ENCODE measurements around the gene RAB6D. TPM values are rescaled to one million over a fixed set of nuclear protein-coding genes. Genes with fewer than 3 reads are reported as not detected.
"Not testable (repeated sequence)": the region's sequence is repeated elsewhere in the genome, so short reads cannot be mapped to it uniquely, and the experiment has no call there.

RAB6D gene
- total RNA-seq, 1 experiment from 2014 or later = not detected

DNA sequence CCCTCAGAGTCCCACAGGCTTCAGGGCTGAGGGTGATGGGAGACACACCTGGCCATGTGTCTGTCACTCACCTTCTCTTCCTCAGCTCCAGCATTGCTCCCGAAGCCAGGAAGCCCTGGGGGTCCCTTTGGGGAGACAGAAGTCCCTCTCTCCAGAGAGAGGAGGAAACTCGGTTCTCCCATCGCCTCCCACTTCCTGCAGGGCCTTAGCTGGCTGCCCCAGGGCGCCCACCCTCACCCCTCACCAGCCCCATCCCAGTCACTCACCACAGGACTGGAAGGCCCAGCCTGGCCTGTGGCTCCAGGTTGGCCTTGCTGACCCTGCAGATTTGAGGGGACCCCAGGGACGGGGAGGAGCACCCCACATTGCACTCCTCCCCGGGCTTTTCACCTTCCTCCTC, 2.7 kb upstream of the RAB6D start:
- no peak for DNase-seq (ENCODE audit: low read depth)

DNA sequence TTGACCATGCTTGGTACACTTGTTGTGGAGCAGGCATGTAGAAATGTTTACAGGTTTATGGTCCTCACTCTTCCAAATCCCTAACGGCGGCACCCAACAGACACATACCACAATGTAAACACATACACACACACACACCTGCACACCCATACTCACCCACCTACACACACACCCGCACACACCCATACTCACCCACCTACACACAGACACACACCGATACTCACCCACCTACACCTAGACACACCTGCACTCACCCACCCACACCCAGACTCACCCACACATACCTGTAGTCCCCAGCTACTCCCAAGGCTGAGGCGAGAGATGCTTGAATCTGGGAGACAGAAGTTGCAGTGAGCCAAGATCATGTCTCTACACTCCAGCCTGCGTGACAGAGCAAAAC, 1.5 kb upstream of the RAB6D start:
- no peak for DNase-seq (ENCODE audit: low read depth)

DNA sequence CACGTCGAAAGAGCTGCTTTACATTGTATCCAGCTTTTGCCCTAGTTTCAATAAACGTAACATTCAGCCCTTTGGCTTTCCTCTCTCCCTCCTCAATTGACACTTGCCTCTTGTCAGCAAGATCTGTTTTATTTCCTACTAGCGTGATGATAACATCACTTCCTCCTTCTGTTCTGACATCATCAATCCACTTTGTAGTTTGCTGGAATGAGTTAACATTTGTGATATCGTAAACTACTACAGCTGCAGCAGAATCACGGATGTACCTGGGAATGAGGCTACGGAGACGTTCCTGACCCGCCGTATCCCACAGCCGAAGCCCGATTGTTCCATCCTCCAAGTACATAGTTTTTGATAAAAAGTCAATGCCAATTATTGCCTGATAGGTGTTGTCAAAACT, 755 bp downstream of the RAB6D start:
- not testable (repeated sequence) for DNase-seq (ENCODE audit: low read depth)

DNA sequence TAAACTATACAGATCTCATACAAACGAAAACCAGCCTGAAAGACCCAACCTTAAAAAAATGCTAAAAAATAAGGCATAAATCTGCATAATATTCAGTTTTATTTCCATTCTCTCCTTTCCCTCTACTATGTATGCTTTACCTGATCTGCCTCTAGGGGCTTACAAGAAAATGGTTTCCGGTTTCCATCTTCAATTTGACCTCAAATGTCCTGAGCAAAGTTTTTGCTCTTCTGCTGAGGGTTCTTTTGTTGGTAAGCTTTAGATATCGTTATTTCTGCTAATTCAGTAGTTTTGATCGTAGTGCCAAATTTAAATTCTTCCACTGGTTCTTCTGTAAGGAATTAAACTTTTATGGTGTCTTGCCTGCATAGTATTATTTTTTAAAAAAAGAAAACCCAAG, 2.2 kb downstream of the RAB6D start:
- not testable (repeated sequence) for DNase-seq (ENCODE audit: low read depth)

DNA sequence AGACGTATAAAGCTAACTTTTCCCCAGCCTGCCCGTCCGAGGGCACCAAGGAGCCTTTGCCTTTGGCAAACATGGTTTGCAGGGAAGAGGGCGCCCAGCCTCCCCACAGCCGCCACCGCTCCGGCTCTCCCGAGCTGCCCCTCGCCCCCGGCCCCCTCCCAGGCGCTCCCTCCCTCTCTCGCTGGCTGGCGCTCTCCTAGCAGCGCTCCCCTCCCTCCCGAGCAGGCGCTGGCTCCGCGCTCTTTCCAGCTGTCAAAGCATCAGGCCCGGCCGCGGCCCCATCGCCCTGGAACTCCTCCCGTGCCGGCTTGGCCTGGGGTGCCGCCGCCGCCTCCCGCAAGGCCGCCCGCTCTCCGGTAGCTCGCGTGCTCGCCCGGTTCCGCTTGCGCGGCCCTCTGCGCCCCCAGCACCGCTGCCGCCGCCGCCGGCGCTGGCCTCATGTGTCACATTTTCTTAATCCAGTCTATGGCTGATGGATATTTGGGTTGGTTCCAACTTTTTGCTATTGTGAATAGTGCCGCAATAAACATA, 10.7 kb downstream of the RAB6D start:
- not testable (repeated sequence) for DNase-seq (ENCODE audit: low read depth)

DNA sequence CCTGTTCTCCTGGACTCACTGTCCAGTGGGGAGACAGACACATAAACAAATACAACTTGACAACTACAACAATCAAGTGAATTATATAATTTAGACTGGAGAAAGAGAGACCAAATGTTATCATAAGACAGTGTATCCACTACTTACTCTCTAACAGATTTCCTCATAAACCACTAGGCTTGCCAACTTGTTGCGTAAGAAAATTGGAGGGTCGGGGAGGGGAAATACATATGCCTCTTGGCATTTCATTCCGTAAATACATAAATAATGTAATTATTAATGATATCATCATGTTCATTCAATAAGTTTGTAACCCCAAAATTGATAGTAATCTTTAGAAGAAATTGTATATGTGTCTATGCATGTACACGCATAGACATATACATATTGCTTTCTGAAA, 14.9 kb downstream of the RAB6D start:
- no peak for DNase-seq (ENCODE audit: low read depth)

DNA sequence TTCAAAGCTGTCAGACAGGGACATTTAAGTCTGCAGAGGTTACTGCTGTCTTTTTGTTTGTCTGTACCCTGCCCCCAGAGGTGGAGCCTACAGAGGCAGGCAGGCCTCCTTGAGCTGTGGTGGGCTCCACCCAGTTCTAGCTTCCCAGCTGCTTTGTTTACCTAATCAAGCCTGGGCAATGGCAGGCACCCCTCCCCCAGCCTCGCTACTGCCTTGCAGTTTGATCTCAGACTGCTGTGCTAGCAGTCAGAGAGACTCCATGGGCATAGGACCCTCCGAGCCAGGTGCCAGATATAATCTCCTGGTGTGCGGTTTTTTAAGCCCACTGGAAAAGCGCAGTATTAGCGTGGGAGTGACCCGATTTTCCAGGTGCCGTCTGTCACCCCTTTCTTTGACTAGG, 16.9 kb downstream of the RAB6D start:
- not testable (repeated sequence) for DNase-seq (ENCODE audit: low read depth)

DNA sequence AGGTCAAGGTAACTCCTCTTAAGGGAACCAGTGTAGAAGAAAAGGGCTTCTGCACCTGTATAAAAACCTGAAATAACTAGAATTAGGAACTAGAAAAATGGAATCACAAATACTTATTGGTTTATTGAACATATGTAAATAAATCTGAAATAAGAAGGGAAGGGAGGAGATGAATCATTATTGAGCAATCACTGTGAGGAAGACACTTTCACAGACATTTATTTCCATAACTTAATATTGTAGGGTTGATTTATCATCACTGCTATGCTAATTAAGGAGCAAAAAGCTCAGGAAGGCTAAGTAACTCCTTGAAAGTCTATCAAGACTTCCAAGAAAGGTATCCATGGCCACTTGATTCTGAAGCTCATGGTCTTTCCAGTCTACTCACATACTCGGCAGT, 24.7 kb downstream of the RAB6D start:
- DNase-seq (ENCODE audit: low read depth) = not testable (repeated sequence)

DNA sequence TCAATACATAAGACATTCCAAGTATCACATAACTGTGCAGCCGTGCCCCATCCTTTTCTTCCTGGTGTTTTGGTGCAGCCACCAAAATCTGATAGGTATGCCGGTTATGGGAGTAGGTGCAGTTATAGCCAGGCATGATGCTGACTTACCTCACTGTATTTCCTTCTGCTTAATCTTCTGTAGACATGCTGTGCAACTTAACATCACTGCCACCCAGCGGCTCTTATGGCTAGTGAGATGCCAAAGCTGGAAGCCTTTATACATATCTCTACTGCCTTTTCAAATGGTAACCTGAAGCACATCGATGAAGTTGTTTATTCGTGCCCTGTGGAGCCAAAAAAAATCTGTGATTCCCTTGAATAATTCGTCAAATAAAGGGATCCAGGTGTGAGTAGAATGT, 28.6 kb downstream of the RAB6D start:
- peak; percentile 37 for DNase-seq (ENCODE audit: low read depth)

DNA sequence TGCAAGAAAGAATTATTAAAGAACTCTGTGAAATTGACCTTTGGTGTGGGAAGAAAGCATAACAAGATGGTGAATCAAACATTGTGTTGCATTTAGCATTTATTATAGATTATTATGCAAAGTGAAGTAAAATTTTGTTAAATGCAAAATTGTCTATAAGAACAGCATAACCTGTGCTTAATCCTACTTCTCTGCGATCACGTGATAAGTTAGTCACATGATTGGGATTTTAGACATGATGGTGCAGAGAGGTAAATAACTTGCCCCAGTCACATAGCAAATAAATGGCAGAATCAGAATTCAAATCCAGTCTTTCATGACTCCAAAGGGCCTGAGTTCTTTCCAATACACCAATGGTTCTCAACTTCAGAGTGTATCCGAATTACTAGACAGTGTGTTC, 31.3 kb downstream of the RAB6D start:
- DNase-seq (ENCODE audit: low read depth) = not testable (repeated sequence)

DNA sequence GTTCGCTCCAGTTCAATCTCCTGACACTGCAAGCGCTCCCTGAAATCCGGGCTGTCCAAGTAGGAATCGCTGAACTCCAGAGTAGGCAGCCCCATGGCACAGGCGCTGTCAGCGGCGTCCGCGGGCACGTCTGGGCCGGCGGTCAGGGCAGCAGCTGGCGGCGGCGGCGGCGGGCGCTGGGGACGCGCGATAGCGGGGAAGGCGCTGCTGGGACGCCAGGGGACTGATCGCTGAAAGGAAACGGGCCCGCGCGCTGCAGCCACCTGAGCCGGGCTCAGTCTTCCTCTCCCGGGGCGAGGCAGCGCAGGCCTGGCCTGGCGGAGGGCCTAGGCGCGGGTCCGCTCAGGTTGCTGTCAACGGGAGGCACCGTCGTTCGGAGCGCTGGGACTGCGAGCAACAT, 33.0 kb downstream of the RAB6D start:
- peak; percentile 23 for DNase-seq (ENCODE audit: low read depth)

DNA sequence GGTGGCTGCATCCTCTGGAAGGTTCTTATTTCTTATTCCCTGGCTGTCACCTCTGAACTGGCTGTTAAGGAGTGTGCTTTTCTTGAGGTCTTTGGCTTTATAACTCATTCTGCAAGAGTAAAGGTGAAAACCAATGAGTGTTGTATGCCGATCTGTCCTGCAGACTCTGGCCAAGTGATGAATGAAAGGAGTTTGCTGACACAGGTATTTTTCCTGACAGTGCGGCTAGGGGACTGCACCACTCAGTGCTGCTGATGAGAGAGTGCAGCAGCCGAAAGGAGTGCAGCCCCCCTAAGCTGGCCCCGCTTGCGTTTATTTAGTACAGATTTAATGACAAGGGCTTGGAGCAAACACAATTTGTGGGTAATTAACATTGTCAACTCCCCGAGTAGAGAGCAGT, 41.8 kb downstream of the RAB6D start:
- no peak for DNase-seq (ENCODE audit: low read depth)

DNA sequence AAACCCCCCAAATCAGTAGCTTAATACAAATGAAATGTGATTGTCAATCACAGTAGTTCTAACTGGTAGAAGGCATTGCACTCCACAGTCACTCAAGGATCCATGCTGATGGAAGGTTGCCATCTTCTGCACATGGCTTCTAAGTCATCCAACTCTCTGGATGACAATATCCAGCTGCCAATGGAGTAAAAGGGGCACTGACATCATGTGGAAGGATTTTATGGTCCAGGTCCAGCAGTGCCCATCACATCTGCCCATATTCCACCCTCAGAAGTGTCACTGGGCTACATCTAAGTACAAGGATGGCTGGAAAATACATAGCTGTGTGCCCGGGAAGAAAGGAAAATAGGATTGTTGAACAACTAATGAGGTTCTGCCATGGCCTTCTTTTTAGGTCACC, 42.6 kb downstream of the RAB6D start:
- DNase-seq (ENCODE audit: low read depth) = not testable (repeated sequence)

DNA sequence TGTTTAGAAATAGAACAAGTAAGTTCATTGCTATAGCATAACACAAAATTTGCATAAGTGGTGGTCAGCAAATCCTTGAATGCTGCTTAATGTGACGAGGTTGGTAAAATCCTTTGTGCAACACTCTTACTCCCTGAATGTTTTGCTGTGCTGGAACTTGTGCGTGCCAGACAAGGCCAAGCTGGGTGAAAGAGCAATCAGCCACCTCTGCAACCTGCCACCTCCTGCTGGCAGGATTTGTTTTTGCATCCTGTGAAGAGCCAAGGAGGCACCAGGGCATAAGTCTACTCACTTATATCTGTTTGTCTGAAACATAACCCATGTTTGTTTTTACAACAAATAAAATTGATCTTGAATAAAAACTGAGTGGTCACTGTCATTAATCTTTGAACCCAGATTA, 53.0 kb downstream of the RAB6D start:
- not testable (repeated sequence) for DNase-seq (ENCODE audit: low read depth)

Other genes with a start within 250 kb of the RAB6D start
- 1.7 and 5.2 TPM in 2 replicates for gene POTEE, start 154.6 kb downstream of the RAB6D start, total RNA-seq (2014; rRNA removed; shearing (Covaris generic))
- gene TUBA3D, start 112.0 kb upstream of the RAB6D start, total RNA-seq (2014; rRNA removed; shearing (Covaris generic)) = not detected in 2 replicates
- gene MZT2A, start 128.2 kb upstream of the RAB6D start, total RNA-seq (2014; rRNA removed; shearing (Covaris generic)) = 92.6 and 121 TPM in 2 replicates
- gene CCDC74A, start 163.7 kb upstream of the RAB6D start, total RNA-seq (2014; rRNA removed; shearing (Covaris generic)) = 7.1 and 18.7 TPM in 2 replicates

All from Daoy (cell line).